T47D (cell line): Measurements from ENCODE around the gene PTPN20.

Experiments used
- DNase-seq, 2 experiments: peaks; one replicate each; pipeline versions ENCODE4 v3.0.0 to v3.0.0-alpha.2; 2011 to 2012; ENCODE audit warnings: low read depth in 1 of 2, low spot score in 1 of 2
- JUND ChIP-seq: IDR thresholded peaks from 2 replicates; pipeline ENCODE4 v1.6.1; 2012; ENCODE audit warnings: low read depth
- in situ Hi-C: cut with HindIII; loops from 2 replicates; pipeline ENCODE4 v1.10.0; 2016; ENCODE audit warnings: low sequenced_read_pairs, low pct_unique_long_range_greater_than_20kb

PTPN20 gene

DNA sequence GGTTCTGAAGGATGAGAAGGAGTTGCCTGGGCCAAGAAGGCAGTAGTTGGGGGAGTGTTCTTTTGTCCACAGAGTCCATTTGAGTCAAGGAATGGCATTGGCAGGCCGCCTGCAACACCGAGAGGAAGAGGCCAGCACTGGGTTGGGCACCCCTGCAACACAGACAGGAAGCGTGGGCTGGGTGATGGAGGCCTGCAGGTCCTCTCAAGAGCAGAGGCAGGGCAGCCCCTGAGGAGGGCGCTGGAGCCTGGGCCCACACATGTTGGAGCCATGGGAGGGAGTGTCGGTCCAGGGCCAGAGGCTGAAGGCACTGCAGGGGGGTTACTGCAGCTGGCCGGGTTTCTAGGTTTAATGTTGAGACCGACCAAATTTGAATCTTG lies 137.3 kb downstream of the PTPN20 start:
- in situ Hi-C loops: no loop called here
- DNase-seq: no peak
- TF ChIP-seq JUND: no peak

DNA sequence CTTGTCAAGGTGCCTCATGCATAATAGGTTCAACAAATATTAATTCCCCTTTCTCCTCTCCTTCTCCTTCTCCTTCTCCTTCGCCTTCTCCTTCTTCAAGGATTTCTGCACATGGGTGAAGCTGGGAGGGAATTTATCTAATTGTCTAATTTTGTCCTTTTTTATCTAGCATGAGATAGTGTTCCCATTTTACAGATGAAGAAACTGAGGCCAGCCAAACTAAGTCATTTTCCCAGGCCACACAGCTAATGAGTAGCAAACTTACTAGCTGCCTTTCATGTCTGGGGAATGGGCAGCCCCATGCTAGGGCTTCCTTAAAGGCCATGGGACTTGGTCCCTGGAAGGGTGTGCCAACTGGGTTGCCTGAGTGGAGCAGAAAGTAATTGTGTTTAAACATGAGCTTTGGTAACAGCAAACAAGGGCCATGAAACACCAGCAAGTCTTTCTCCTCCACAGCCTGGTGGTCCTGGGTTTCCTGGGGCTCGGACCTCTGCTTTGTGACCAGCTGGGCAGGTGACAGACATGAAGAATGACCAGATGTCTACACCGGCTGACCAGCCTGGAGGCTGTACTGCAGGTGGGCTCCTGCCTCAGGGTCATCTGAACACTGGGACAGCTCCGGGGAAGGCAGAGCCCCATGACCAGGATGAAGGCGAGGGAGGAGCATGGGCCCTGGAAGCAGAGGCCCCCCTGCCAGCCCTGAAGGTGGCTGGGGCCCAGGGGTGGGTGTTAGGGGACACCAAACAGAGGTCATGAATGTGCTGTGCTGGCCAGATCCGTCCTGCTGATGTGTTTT lies 138.0 kb downstream of the PTPN20 start:
- DNase-seq: no peak
- TF ChIP-seq JUND: no peak
- in situ Hi-C loops: no loop called here

DNA sequence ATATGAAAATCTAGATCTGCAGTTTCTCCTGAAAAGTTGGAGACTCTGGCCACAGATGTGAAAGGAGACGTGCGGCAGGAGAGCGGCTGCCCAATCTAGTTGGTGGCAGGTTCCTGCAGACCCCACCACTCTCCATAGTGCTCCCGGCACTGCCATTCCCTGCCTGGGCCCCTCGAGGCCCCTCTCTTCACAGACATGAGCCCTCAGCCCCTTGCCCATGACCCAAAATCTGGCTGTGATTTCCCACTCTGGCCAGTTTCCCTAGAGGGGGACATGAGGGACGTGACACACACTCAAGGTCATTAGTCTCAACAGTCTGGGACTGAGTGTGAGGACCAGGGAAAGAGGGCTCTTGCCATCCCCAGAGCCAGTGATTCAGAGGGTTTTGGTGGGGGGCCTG lies 138.7 kb downstream of the PTPN20 start:
- no peak for TF ChIP-seq JUND
- in situ Hi-C loops: no loop called here
- no peak for DNase-seq

DNA sequence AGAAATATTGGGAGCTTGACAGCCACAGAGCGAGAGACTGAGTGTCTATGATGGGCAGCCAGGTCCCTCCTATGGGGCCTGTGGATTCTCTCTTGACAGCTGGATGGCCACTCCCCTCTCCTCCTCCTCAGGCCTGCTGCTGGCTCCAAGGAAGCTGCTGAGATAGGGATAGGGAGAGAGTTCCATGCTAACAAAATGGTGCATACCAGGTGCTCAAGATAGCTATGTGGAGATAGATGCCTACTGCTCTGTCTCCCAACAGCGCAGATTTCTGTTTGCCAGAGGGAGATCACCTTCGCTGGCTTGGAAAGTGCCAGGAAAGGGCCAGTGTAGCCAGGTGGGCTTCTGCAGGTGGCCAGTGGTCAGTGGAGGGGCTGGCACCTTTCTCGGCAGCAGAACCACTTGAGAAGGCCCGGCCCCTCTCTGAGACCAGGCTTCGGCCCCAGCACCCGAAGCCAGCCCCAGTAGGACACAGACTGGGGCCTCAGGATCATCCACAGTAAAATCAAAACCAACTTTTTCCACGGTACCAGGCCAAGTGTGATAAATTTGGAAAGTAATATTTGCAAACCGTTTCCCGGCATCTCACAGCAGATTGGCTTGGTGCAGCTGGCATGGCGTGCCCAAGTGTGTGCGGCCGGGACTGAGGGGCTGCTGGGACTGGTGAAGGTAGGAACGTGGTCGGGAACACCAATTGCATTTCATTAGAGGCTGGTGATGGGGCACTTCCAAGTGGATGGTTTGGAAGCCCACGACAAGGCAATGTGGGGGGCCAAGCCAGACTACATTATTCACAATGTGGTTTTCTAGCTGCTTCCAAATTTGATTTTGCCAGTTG lies 139.6 kb downstream of the PTPN20 start:
- in situ Hi-C loops: no loop called here
- TF ChIP-seq JUND: no peak
- DNase-seq: no peak

DNA sequence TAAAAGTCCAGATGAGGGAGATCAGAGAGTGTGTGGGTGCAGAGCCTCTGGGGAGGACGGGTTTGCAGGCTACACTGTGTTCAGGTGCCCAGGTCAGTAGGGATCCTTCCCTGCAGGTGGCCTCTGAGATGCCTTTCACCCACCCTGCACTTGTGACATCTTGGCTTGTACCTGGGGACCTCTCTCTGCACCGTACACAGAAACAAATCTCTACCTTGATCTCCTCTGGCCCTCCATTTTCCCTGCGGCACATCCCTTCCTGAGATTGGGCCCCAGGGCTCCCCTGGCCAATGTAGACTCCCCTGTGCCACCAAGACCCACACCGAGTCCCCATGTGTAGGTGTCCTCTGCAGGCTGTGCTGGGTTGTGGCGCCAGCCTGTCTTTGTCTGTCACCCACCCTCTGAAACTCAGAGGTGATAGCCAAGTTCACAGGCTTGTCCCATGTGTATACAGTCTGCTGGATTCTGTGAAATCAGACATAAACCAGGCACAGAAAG lies 140.6 kb downstream of the PTPN20 start:
- in situ Hi-C loops: no loop called here
- no peak for DNase-seq
- no peak for TF ChIP-seq JUND
